Breast epithelium (tissue), 3 donors: ENCODE results near the gene CTIF.

Source experiments
- POLR2A ChIP-seq: fragments of 450-650 bp; IDR thresholded peaks from one replicate; pipeline ENCODE4 v1.6.1; 2016; ENCODE audit warnings: antibody characterized with exemption, mild to moderate bottlenecking, moderate library complexity
- POLR2AphosphoS5 ChIP-seq, 3 donors: sonication (generic); formaldehyde crosslinking; IDR thresholded peaks; one replicate each; pipeline ENCODE4 v1.6.1; 2017; ENCODE audit warnings: antibody characterized with exemption in 3 of 3
- TF ChIP-seq, protein P1 (sequence below), 3 donors: fragments of 450-650 bp; IDR thresholded peaks; one replicate each; pipeline ENCODE4 v1.5.1; 2016 to 2017; ENCODE audit warnings: antibody characterized with exemption in 3 of 3, mild to moderate bottlenecking in 3 of 3, moderate library complexity in 3 of 3

DNA sequence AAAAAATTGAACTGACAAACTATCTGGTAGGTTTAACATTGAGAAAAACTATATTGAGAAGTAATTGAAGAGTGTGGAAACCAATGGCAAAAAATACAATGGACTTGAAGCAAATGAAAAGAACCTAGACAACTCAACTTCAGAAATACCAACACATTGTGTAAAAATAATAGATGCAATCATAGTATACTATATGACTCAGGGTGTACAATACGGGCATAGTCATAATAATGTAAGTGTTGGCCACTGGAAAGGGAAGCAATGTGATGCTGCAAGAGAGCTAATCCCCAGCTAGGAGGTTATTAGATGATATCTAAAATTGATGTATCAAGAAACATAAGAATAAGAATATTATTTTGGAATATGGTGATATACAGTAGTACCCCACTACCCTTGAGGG is 366.7 kb downstream of the CTIF start:
- TF ChIP-seq, protein P1, sequence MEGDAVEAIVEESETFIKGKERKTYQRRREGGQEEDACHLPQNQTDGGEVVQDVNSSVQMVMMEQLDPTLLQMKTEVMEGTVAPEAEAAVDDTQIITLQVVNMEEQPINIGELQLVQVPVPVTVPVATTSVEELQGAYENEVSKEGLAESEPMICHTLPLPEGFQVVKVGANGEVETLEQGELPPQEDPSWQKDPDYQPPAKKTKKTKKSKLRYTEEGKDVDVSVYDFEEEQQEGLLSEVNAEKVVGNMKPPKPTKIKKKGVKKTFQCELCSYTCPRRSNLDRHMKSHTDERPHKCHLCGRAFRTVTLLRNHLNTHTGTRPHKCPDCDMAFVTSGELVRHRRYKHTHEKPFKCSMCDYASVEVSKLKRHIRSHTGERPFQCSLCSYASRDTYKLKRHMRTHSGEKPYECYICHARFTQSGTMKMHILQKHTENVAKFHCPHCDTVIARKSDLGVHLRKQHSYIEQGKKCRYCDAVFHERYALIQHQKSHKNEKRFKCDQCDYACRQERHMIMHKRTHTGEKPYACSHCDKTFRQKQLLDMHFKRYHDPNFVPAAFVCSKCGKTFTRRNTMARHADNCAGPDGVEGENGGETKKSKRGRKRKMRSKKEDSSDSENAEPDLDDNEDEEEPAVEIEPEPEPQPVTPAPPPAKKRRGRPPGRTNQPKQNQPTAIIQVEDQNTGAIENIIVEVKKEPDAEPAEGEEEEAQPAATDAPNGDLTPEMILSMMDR (IDR thresholded peaks at IDR 0.05), result no peak
- no peak for TF ChIP-seq POLR2AphosphoS5 (IDR thresholded peaks at IDR 0.05)
- TF ChIP-seq POLR2A, result no peak
